A549 treated with AZD2906 at 1 μM for 4 hours (cell line): ENCODE results near the gene PYROXD2. TPM values are rescaled to one million over a fixed set of nuclear protein-coding genes. Genes with fewer than 3 reads are reported as not detected.

Experiments used
- total RNA-seq: library from RNA; stranded (reverse); fragments of 200-300 nt; extraction: Qiagen RNA extraction; gene quantifications from 5 replicates; pipeline ENCODE4 v1.2.3, GENCODE V29; 2022

Gene PYROXD2
- 3.6 to 6.0 TPM (median 4.3 TPM) in 5 replicates for total RNA-seq

DNA sequence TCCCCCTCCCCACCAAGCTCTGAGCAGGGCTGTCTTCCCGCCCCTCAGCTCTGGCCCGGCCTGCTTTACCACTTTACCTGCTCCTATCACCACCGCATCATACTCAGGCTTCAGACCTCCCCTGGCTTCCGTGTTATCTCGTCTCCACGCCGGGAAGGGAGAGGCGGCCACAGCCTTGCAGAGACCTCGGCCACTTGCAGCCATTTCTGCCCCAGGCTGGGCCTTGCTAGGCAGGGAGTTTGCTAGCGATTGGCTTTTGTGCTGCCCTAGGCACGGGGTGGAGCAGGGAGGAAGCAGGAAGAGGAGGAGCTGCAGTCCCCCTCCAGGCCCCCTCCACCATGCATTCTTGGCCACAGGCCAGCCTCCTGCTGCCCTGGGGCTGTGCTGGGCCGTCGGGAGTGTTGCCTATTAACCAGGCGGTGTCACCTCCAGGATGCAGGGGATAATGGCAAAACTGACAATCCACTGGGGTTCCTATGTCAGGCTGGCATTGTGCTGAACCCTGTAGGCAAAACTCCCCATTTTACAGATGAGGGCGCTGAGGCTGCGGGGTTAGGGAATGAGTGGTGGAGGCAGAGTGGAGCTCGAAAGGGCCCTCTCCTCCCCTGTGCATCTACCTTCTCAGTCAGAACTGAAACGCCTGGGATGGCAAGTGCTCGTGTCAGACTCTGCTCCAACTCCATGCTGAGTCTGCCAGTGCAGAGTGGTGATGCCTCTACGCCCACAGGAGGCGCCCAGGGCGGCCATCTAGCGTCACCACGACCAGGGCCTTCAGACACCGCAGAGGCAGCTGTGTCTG lies at the start of gene PYROXD2:
PYROXD2 (minus strand) TSS at position 251 of the 799 bp plus-strand sequence; CDS start at position 204, 47 bp downstream.

DNA sequence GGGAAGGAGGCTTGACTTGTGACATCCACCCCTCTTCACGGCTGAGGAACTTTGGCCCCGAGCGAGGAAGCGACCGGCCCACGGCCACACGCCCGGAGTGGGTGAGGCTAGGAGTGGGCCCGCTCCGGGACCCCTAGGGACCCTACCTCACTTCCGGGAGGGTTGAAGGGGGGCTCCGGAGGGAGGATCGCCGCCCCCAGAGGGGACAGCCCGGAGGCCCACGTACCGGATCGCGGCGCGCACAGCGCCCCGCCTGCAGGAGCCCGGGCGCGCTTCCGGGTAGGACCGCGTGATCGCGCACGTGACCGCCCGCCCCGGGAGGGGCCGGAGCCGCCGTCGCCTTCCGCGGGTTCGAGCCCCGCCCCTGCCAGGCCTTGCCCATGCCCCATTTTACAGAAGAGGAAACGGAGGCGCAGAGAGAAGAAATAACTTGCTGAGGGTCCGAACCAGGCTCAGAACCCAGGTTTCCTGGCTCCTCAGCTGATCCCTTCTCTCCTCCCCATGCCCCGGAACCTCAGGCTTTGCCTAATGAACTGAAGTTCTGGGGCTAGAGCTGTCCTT lies 31.8 kb upstream of the PYROXD2 start, which contains the start of gene HPS1:
HPS1 (minus strand) TSS at position 275 of the 561 bp plus-strand sequence. CDS start 3,695 bp downstream, outside the sequence.

Other genes starting within 250 kb of the PYROXD2 start
- 1.4 to 1.6 TPM (median 1.5 TPM) in 5 replicates for gene LOXL4, start 147.0 kb downstream of the PYROXD2 start, total RNA-seq
- gene HPS1, start 31.8 kb upstream of the PYROXD2 start, total RNA-seq: 30.4 to 37.3 TPM (median 34.5 TPM) in 5 replicates